AG20443 (cell line): ENCODE measurements around the gene ERCC6L.

Source experiments
- DNase-seq: peaks from one replicate; pipeline ENCODE4 v3.0.0; 2012; ENCODE audit warnings: low spot score, mixed read lengths

ERCC6L gene

GRCh38 chrX:72159769-72160168 is 79.1 kb downstream of the ERCC6L start:
- DNase-seq: no peak

- DNase-seq: no peak
Observed at GRCh38 chrX:72158773-72159172, 80.1 kb downstream of the ERCC6L start.
